Thyroid gland (tissue), 4 donors: ENCODE measurements around the gene ZBTB17.

Experiments
- CTCF ChIP-seq, 6 experiments: fragments of 200-600 bp in 3 of 6; fragments of 450-650 bp in 3 of 6; sonication (generic) in 3 of 6; IDR thresholded peaks; one replicate each; pipeline ENCODE4 v1.5.1; 2016 to 2019; ENCODE audit warnings: antibody characterized with exemption in 6 of 6, mild to moderate bottlenecking in 2 of 6, inconsistent platforms in 1 of 6, moderate library complexity in 1 of 6
- POLR2A ChIP-seq, 2 donors: fragments of 450-650 bp; IDR thresholded peaks; one replicate each; pipeline ENCODE4 v1.6.1; 2017; ENCODE audit warnings: antibody characterized with exemption in 2 of 2, mild to moderate bottlenecking in 2 of 2, moderate library complexity in 1 of 2

- TF ChIP-seq CTCF (IDR thresholded peaks at IDR 0.05) (no peak), POLR2A (IDR thresholded peaks at IDR 0.05) (no peak)
These were observed 32.4 kb downstream of the ZBTB17 start for GRCh38 chr1:15943328-15943991.
